Measurements from ENCODE around the gene RDX.
"Not testable (repeated sequence)": the region's sequence is repeated elsewhere in the genome, so short reads cannot be mapped to it uniquely, and the experiment has no call there.

RDX gene

DNA sequence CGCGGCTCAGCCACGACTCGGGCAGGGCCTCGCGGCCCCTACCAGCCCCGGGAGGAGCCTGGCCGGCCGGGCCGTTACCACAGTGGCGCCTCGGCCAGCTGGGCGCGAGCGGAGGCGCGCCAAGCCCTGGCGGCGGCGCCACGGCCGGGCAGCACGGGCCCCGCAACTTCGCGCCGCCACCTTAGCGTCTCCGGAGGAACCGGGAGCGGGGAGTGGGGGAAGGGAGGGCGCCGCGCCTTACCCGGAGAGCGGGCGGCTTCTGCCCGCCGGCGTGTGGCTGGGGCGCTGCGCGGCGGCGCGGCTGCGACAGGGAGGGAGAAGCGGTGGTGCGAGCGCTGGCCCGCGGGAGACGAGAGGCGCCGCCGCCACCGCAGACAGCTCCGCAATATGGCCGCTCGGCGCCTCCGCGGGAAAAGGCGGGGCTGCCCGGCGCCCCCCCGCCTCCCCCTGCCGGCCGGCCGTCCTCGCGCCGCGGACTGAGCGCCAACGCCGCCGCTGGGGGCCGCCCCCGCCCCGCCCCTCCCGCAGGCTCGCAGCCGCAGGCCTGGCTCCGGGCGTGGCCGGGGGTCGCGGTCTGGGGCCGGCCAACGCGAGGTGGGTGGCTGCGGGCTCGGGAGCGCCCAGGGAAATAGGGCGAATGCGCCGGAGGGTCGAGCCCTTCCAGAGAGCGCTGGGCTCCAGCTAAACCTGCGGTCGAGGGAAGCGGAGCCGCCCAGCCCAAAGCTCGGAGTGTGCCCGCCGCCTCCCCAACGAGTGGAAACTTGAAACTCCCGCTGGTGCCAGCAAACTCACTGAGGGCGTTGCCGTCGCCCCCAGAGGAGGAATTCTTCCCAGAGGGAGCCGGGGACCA is at the start of gene RDX:
RDX (minus strand) TSS at position 389 of the 850 bp plus-strand sequence. CDS start 16,922 bp downstream, outside the sequence.
- peak; percentile 49 for DNase-seq

DNA sequence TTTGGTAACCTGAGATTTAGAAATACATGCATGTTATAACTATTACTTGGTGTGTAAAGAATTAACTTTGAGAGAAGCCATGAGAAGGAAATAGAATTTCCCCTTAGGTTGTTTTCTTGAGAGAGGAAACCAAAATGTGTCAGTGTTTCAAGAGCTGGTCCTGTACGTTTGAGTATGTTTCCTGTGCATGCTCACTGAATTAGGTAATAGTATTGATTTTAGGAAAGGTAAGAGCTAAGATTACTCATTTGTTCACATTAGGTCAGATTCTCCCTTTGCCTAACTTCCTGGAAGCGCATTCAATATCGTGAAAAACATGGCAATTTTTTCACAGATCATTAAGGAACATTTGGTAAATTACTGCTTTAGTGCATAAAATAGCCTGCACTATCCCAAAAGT is 49.3 kb upstream of the RDX start:
- DNase-seq: no peak

DNA sequence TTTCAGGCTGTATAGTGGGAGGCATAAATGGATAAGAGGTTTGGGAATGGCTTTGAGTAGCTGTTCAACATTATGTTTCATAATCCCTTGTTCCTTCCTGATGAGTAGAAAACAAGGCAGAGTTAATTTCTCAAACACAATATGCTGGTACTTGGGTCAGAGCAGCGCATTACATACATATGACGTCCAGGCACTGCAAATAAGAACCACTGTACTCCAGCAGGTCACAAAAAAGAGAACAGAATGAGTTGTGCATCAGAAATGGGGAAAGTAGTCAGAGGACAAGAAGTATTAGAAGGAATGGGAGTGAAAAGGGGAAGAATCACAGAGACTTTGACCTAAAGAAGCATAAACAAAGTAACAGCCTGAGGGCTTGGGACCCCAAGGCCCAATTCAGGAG is 44.0 kb upstream of the RDX start:
- no peak for DNase-seq

DNA sequence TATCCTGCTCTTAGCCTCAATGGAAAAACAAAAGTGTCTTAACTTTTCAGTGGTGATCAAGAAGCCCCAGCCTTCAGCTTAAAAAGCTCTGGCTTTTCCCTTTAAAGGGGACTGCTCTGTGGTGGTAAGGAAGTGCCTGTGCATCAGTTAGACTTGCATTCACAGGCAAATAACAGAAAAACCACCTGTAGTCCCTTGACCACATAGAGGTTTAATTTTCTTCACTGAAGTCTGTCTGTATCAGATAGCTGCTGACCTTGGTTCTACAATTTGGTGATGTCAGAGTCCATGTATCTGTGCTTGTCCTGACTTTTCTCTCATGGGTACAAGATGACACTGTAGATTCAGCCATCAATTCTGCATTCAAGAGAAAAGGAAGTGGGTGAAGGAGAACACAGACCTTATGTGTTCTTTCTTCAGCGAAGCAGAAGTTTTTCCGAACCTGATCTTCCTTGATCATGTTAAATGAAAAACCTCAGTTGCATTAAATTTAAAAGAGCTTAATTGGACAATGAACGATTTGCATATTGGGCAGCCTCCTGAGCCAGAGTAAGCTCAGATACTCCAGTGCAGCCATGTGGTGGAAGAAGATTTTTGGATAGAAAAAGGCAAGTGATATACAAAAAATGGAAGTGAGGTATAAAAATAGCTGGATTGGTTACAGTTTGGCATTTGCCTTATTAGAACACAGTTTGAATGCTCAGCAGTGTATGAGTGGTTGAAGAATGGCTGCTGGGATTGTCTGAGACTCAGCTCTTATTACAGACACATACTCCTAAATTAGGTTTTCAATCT is 43.2 kb upstream of the RDX start:
- DNase-seq: no peak

DNA sequence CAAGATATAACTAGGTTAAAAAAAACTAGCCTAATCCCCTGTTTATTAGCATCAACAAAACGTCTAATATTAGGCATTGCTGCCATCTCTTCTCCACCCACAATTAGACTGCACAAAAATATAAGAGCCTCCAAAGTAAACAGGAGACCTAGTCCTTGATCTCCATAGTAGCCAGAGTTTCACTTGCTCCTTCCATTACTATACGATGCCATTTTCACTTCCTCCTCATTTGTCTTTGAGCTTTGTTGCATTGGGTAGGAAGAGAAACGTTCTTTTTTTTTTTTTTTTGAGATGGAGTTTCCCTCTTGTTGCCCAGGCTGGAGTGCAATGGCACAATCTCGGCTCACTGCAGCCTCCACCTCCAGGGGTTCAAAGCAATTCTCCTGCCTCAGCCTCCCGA is 42.3 kb upstream of the RDX start:
- no peak for DNase-seq

DNA sequence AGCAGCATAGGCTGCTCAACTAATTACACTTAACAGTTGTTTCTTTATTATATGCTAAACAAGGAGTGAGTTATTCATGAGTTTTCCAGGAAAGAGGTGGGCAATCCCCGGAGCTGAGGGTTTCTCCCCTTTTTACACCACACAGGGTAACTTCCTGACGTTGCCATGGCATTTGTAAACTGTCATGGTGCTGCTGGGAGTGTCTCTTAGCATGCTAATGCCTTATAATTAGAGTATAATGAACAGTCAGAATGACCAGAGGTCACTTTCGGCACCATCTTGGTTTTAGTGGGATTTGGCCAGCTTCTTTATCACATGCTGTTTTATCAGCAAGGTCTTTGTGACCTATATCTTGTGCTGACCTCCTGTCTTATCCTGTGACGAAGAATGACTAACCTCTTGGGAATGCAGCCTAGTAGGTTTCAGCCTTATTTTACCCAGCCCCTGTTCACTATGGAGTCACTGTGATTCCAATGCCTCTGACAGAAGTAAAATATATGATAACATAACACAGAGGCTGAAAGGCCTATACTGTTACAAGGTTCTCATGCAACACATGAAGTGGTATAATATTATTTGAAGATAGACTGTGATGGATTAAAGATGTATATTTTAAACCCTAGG is 41.3 kb upstream of the RDX start:
- no peak for DNase-seq

DNA sequence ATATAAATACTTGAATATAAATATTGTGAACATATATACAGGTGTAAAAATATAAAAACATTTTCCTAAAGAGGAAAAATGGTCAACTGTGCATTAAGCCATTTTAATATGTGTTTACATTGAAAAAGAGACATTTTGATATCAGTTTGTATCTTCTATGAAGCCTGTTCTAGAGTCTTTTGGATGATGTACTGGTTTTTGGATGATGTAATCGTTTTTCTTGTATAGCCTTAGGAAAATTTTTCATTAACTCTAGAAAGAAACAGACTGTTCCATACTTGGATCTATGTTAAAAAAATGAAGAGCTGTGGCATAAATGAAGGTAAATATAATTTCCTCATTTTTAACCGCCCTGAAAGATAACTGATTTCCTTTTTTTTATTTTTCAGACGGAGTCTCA is 39.6 kb upstream of the RDX start:
- DNase-seq: no peak

DNA sequence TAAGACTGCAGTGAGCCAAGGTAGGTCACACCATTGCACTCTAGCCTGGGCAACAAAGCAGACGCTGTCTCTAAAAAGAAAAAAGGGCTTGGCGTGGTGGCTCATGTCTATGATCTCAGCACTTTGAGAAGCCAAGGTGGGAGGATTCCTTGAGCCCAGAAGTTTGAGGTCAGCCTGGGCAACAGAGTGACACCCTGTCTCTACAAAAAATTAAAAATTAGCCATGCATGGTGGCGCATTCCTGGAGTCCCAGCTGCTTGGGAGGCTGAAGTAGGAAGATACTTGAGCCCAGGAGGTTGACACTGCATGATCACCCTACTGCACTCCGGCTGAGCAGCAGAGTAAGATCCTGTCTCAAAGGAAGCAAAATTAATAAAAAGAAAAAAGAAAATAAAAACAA is 38.9 kb upstream of the RDX start:
- DNase-seq: no peak

DNA sequence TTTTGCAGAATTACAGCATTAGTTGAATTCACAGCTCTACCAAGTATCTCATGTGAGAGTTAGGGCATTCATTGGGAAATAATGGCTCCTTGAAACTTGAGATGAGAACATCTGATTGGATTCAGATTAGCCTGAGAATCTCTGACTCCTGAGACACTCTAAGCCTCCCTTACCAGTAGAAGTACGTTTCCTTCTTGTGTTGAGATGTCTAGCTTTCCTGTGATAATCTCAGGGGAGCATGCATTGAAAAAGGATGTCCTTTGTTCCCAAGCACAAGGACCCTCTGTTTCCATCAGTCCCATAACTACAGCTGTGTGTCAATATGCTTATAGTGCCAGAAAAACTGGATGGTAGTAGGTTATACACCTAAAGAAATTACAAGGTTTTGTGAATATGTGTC is 35.2 kb upstream of the RDX start:
- no peak for DNase-seq

DNA sequence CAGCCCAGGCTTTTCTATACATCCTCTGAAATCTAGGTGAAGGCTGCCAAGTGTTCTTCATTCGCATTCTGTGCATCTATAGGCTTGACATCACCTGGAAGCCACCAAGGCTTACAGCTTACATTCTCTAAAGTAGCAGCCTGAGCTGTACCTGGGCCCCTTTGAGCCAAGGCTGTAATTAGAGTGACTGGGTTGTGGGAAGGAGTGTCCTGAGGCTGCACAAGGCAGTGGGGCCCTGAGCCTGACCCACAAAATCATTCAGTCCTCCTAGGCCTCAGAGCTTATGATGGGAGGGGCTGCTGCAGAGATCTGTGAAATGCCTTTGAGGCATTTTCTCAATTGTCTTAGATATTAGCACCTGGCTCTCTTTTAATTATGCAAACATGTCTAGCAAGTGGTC is 33.0 kb upstream of the RDX start:
- DNase-seq: no peak

DNA sequence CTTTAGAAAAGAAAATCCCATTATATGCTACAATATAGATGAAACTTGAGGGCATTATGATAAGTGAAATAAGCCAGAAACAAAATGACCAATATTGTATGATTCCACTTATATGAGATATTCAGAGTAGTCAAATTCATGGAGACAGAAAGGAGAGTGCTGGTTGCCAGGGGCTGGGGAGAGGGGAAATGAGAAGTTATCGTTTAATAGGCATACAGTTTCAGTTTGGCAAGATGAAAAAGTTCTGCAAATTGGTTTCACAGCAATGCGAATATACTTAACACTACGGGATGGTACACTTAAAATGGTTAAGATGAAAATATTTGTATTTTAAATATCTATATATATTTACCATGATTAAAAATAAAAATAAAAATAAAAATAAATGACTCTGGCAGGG is 31.1 kb upstream of the RDX start:
- DNase-seq: no peak

DNA sequence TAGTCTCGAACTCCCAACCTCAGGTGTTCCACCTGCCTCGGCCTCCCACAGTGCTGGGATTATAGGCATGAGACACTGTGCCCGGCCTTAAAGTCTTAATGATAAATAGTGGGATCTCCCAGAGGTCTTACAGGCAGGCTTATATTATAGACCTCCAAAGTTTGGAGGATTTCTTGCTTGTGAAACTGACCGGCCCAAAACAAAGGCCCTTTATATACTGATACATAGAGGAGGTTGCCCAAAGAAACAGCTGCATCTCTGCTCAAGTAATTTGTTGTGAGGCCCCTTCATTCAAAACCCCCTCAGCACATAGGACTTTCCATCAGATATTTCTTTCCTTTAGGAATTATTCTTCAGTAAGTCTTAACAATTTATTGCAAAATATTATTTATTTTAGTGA is 27.4 kb upstream of the RDX start:
- DNase-seq: no peak

DNA sequence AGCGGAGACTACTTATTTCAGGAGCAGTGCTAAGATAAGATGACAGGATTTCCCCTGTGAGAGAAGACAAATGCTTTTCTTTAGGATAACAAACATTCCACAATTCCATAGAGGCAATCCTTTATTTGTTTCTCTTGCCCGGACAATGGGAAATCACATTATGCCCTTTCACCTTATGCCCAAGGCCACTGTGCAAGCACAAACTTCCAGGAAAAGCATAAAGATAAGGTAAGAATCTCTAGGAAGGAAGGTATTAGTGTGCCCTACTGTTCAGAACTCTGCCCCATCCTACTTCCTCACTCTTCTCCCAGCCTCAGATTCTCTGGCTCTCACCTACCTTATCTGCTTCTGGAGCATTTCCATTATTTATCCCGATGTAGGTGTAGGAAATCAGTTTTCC is 23.1 kb upstream of the RDX start:
- no peak for DNase-seq

DNA sequence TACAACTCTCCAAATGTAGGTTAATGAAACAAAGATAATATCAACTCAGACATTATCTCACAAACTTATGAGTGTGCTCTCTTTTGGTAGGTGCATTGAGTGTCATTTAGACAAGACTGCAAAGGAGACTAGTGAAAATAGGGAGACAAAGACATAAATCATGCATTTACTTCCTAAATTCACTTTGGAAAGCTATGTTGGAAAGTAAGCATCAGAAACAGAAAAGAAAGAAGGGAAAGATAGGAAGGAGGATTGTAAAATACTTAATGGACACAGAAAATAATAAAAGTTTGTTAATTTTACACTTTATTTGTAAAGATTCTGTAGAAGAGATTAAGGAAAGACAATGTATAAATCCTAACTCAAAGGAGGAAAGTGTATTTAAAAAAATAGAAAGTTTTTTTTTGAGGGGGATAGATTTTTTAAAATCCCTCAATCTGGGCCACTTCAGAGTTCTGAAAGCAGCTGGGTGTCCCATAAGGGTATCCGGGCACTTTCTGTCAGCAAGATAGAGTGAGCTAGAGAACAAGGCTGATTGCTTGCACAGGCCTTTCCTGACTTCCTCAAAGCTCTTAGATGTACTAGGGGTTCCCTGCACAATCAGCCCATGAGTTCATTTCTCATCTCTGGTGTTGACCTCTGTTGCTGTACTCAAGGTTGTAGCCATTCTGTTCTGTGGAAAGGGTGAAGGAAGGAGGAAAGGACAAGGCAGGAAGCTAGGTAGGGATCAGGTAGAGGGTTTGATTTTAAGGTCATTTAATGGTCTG is 22.4 kb upstream of the RDX start:
- no peak for DNase-seq

DNA sequence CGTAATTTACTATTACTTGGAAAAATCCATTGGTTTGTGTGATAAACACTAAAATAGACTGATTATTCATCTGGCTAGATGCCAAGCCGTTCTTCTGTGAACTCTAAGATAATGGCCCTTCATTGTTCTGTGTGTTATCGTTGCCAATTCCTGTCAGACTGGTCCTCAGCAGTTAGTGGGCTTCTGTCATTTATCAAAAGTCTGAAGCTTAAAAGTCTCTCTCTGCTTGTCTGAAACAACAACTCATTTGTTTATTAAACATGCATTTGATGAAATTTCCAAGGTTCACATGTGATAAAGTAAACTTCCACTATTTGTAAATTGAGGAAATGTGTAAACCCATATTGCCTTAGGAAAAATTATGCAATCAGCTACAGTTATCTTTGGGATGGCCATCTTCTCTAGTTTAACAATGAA is 21.1 kb upstream of the RDX start:
- DNase-seq: no peak

DNA sequence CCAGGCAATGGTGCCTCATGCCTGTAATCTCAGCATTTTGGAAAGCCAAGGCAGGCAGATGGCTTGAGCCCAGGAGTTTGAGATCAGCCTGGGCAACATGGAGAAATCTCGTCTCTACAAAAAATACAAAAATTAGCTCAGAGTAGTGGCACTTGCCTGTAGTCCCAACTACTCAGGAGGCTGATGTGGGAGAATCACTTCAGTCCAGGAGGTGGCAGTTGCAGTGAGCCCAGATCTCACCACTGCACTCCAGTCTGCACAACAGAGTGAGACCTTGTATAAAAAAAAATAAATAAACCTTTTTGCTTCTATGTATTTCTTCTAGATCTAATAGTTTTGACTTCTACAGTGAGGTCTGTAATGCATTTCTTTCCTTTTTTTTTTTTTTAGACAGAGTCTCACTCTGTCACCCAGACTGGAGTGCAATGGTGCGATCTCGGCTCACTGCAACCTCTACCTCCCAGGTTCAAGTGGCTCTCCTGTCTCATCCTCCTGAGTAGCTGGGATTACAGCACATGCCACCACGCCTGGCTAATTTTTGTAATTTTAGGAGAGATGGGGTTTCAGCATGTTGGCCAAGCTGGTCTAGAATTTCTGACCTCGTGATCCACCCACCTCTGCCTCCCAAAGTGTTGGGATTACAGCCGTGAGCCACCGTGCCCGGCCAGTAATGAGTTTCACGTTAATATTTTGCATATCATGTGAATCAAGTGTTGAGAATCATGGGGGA is 18.1 kb upstream of the RDX start:
- DNase-seq: no peak

DNA sequence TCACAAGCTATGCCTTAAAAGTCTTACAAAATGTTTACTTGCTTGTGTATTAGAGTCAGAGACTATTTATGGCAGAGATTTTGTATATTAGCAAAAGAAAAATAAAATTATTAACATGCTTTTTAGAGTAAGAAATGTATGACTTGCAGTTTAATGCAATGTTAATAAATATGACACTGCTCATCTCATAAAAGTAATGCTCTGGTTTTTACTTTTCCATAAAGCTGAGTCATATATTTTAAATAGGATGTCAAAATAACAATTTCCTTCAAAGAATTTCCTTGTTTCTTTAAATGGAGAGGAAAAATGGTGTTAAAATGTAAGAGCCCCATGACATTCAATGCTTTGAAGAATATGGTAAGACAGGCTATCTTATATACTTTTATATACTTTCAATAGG is 16.3 kb upstream of the RDX start:
- no peak for DNase-seq

DNA sequence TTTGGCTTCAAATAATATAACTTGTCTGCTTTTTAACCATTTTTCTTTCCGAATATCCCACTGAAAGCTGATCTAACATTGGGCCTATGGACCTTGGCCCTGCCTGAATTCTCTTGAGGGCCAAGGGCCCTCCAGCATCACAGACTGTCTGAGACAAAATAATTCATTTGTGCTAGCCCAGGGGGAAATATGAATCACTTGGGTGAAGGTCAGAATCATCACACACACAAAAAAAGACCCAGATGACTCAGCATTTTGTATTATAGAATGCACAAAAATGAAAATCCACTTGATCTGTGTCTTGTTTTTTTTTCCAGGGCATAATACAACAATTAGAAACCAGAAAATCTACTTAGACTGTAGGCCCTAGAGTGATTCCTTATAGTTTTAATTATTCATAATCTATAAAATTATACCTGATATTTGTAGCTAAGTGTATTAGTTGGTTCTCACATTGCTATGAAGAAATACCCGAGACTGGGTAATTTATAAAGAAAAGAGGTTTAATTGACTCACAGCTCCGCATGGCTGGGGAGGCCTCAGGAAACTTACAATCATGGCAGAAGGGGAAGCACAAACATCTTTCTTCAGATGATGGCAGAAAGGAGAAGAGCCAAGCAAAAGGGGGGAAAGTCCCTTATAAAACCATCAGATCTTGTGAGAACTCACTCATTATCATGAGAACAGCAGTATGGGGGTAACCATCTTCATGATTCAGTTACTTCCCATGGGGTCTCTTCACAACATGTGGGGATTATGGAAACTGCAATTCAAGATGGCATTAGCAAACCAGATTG is 15.6 kb upstream of the RDX start:
- DNase-seq: no peak

DNA sequence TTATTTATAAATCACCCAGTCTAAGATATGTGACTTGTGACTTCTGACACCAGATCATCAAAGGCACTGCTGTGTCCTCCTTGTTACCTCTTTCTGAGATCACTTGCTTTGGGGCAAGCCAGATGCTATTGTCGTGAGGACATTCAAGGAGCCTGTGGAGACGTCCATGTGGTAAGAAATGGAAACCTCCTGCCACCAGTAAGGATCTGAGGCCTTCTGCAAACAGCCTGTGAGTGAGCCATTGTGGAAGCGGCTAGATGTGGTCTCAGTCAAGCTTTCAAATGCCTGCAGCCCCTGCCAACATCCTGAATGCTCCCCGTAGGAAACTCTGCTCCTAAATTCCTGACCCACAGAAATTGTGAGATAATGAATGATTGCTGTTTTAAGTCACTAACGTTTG is 11.7 kb upstream of the RDX start:
- DNase-seq: no peak

DNA sequence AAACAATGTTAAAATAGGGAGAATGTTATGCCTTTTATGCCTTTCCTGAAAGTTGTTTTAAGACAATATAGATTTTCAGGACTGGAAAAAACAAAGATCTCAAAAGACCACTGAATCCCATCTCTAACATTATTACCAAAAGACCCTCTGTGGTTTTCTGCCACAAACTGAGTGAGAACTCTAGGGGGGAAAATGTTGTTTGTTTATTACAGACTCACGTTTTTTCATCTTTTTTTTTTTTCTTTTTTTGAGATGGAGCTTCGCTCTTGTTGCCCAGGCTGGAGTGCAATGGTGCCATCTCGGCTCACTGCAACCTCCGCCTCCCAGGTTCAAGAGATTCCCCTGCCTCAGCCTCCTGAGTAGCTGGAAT is 9.6 kb upstream of the RDX start:
- DNase-seq: not testable (repeated sequence)

DNA sequence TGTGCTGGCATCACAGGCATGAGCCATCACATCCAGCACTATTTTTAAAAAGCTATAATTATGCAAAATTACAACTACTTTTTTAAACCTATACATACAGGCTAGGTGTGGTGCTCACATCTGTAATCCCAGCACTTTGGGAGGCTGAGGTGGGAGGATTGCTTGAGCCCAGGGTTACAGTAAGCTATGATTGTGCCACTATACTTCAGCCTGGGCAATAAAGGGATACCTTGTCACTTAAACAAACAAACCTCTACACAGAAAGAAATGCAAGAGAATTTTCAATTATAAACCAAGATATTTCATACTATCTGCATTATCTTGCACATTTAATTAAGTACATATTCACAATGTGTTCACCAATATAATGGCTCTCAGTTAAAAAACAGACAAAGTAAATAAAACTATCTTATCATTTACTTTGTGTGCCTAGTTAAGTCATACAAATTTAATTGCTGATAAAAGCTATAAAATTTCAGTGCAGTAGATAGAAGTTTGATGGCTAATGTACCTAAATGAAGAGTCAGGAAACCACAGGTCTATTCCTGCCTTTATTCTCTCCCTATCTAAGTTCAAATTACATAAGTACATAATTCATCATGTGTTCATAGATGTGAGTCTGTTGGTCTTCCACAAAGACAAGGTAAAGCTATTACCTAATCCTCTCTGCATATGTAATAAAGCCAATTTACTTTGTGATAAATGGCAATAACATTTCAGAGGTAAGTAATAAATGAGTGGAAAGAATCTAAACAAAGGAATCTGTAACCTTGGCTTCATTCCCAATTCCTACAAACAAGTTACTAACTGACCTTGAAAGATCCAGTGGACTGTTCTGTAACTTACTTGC is 9.0 kb upstream of the RDX start:
- no peak for DNase-seq

All from activated CD4-positive, alpha-beta T cell treated with anti-CD3 and anti-CD28 coated beads, Interleukin-2, amount 50 U/mL, for 1 hour (primary cell).